Activated CD4-positive, alpha-beta memory T cell treated with anti-CD3 and anti-CD28 coated beads, Interleukin-2, amount 10 ng/mL, durations not matched to agents 7 days and 5 days (primary cell): ENCODE data around the gene SMYD3. TPM values are rescaled to one million over a fixed set of nuclear protein-coding genes. Genes with fewer than 3 reads are reported as not detected.

Experiments used
- CTCF ChIA-PET: fragments of 350-600 bp; sonication (Branson Sonifier 250); formaldehyde crosslinking; loops from one replicate; lab custom pipeline; 2021; ENCODE audit warnings: antibody characterized with exemption, inconsistent platforms; lab: Charles Lee
- POLR2A ChIA-PET: fragments of 350-600 bp; sonication (Branson Sonifier 250); formaldehyde crosslinking; loops from one replicate; lab custom pipeline; 2021; ENCODE audit warnings: antibody characterized with exemption; lab: Charles Lee
- DNase-seq: peaks from one replicate; pipeline ENCODE4 v3.0.0-alpha.2; 2020
- H3K27ac Mint-ChIP-seq: one replicate; pipeline ENCODE4 v1.8.0; 2021; ENCODE audit warnings: mild to moderate bottlenecking, mixed read lengths
- H3K27me3 Mint-ChIP-seq: one replicate; pipeline ENCODE4 v1.8.0; 2021; ENCODE audit warnings: mixed read lengths
- H3K36me3 Mint-ChIP-seq: one replicate; pipeline ENCODE4 v1.8.0; 2021; ENCODE audit warnings: low read depth, mixed read lengths
- H3K4me1 Mint-ChIP-seq: one replicate; pipeline ENCODE4 v1.8.0; 2021; ENCODE audit warnings: mixed read lengths
- H3K4me3 Mint-ChIP-seq: one replicate; pipeline ENCODE4 v1.8.0; 2021; ENCODE audit warnings: mild to moderate bottlenecking, mixed read lengths
- H3K9me3 Mint-ChIP-seq: one replicate; pipeline ENCODE4 v1.8.0; 2021; ENCODE audit warnings: mixed read lengths
- total RNA-seq, 2 experiments: library from RNA; stranded (reverse); gene quantifications; one replicate each; pipeline ENCODE4 v1.2.3, GENCODE V29; 2021

SMYD3 gene
- total RNA-seq, 2 experiments from 2014 or later, result 15.5 to 18.7 TPM

GRCh38 chr1:245932302-245932972, 574.6 kb downstream of the SMYD3 start:
- no peaks in the 10 kb centered on the region for H3K4me1 Mint-ChIP-seq
- POLR2A ChIA-PET, result interaction anchor here (0.7 kb wide), 1 partner anchor 118 kb away, joined by 3 read pairs; no protein-coding TSS in a partner anchor
- no peaks in the 10 kb centered on the region for H3K27me3 Mint-ChIP-seq
- CTCF ChIA-PET, result no interaction called here
- no peaks in the 10 kb centered on the region for H3K9me3 Mint-ChIP-seq
- H3K27ac Mint-ChIP-seq, result no peak overlapping the region
- no peak overlapping the region for H3K4me3 Mint-ChIP-seq
- no peaks in the 10 kb centered on the region for H3K36me3 Mint-ChIP-seq
- DNase-seq, result no peak

DNA sequence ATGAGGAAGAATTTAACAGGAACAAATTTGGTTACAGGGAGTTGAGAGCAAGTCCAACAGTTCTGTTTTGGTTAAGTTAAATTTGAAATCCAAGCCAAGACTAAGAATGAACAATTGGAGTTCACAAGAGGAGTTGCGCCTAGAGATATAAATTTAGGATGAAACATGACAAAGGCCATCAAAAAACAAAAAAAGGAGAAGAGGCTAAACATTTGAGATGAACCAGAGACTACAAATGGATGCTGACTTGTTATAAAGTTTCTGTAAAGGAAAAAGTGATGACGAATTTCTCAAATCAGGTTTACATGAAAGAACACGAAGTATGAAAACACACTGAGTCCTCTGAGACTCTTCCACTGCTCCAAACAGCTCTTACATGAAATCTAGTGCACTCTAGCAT, 575.6 kb downstream of the SMYD3 start:
- ChIA-PET POLR2A (no interaction called here), CTCF (no interaction called here)
- Mint-ChIP-seq H3K36me3 (no peaks in the 10 kb centered on the region), H3K4me1 (no peaks in the 10 kb centered on the region), H3K27me3 (no peaks in the 10 kb centered on the region), H3K9me3 (no peaks in the 10 kb centered on the region), H3K4me3 (no peak overlapping the region), H3K27ac (no peak overlapping the region)
- no peak for DNase-seq

DNA sequence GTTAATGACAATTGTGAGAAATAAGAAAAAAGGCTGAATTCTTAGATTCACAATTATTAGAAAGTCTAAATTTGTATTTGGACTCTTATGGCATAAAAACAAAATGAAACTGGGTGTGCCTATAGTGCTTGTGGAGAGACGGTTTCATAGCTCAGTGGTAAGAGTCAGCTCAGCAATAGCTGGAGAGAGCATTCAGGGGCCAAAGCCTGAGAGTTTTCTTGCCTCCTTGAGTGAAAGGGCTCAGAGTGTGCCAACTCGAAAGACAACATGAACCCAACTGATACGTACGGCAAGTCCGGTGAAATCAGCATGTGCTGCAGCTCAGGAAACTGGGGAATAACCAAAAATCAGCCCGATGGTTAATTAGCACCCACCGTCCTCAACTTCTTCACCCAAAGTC, 577.9 kb downstream of the SMYD3 start:
- Mint-ChIP-seq H3K27me3 (no peaks in the 10 kb centered on the region), H3K4me1 (no peaks in the 10 kb centered on the region), H3K9me3 (no peaks in the 10 kb centered on the region), H3K27ac (no peak overlapping the region), H3K36me3 (no peaks in the 10 kb centered on the region), H3K4me3 (no peak overlapping the region)
- no peak for DNase-seq
- CTCF ChIA-PET, result no interaction called here
- POLR2A ChIA-PET, result no interaction called here

DNA sequence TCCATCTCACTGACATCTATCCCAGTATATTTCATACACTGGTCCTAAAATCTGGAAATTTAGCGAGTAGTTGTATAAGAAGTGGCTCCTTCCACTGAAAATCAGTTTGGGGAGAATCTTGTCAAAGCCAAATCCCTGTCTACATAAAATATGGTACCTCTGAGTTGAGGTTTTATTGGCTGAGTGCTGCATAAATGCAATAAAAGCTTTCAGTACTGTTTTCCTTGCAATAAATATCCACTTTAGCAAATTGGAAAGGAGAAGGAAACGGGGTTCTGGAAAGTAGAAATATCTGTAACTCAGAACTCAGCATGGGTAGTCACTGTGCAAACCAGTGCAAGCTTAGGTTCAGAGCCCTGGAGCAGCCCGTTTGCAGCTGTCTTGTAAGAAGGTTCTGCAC, 580.2 kb downstream of the SMYD3 start:
- Mint-ChIP-seq H3K9me3 (no peaks in the 10 kb centered on the region), H3K36me3 (no peaks in the 10 kb centered on the region), H3K27me3 (no peaks in the 10 kb centered on the region), H3K4me1 (no peaks in the 10 kb centered on the region), H3K4me3 (no peak overlapping the region), H3K27ac (no peak overlapping the region)
- CTCF ChIA-PET, result no interaction called here
- POLR2A ChIA-PET, result no interaction called here
- no peak for DNase-seq

- Mint-ChIP-seq H3K9me3 (peaks cover 8% of the 10 kb centered on the region), H3K27ac (no peak overlapping the region), H3K4me1 (no peaks in the 10 kb centered on the region), H3K36me3 (no peaks in the 10 kb centered on the region), H3K4me3 (no peak overlapping the region), H3K27me3 (no peaks in the 10 kb centered on the region)
- POLR2A ChIA-PET, result no interaction called here
- no peak for DNase-seq
- CTCF ChIA-PET, result no interaction called here
Observed at GRCh38 chr1:245923215-245923614, 583.9 kb downstream of the SMYD3 start.

DNA sequence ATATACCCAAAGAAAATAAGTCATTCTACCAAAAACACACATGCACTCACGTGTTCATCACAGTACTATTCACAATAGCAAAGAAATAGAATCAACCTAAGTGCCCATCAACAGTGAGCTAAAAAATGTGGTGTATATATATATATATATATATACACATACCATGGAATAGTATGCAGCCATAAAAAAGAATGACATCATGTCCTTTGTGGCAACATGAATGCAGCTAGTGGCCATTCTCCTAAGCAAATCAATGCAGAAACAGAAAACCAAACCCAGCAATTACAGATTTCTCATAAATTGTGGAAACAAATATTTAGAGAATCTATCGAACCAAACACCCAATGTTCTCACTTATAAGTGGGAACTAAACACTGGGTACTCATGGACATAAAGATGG, 585.7 kb downstream of the SMYD3 start:
- no peaks in the 10 kb centered on the region for H3K27me3 Mint-ChIP-seq
- no peaks in the 10 kb centered on the region for H3K36me3 Mint-ChIP-seq
- H3K4me3 Mint-ChIP-seq, result no peak overlapping the region
- POLR2A ChIA-PET, result no interaction called here
- H3K4me1 Mint-ChIP-seq, result no peaks in the 10 kb centered on the region
- H3K9me3 Mint-ChIP-seq, result peaks cover 8% of the 10 kb centered on the region
- H3K27ac Mint-ChIP-seq, result no peak overlapping the region
- CTCF ChIA-PET, result no interaction called here
- no peak for DNase-seq

DNA sequence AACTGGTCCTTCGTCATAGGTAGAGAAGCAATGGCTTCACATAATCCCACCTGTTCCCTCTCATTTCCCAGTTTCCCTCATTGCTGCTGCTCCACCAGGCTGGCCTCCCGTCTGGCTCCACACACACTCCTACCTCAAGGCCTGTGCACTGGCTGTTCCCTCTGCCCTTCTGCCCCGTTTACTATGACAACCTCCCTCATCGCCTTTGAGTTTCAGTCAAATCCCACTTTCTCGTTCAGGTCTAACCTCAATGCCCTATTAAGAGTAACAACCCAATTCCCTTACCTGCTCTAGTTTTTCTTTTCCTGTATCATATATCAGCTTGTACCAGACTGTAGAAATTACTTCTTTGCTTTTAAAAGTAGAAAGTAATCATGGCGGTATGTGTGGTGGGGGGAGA, 589.7 kb downstream of the SMYD3 start:
- no peak for DNase-seq
- ChIA-PET CTCF (no interaction called here), POLR2A (no interaction called here)
- H3K4me1 Mint-ChIP-seq, result no peaks in the 10 kb centered on the region
- no peaks in the 10 kb centered on the region for H3K27me3 Mint-ChIP-seq
- peaks cover 16% of the 10 kb centered on the region for H3K9me3 Mint-ChIP-seq
- H3K27ac Mint-ChIP-seq, result no peak overlapping the region
- H3K4me3 Mint-ChIP-seq, result no peak overlapping the region
- H3K36me3 Mint-ChIP-seq, result peaks cover 6% of the 10 kb centered on the region

- POLR2A ChIA-PET, result no interaction called here
Observed at GRCh38 chr1:245915841-245916240, 591.2 kb downstream of the SMYD3 start.

DNA sequence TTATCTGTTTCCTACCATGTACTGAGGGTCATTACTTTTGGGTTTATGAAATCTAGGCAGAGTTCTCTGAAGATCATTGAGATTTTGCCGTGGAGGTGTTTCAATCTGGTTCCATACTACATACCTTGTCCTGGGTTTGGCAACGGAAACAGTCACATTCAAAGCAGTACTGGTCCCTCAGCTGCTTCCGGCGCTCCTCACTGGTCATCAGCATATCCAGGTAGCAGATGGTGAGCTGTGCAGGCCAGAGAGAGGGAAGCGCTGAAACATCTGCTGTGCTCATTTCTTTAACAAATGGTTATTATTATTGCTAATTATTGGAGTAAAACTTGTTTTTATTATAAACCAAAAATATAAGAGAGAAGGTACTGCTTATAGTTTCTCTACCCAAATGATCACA, 591.7 kb downstream of the SMYD3 start:
- POLR2A ChIA-PET, result no interaction called here
- Mint-ChIP-seq H3K27me3 (no peaks in the 10 kb centered on the region), H3K36me3 (peaks cover 8% of the 10 kb centered on the region), H3K4me3 (no peak overlapping the region), H3K27ac (no peak overlapping the region), H3K9me3 (peaks cover 11% of the 10 kb centered on the region), H3K4me1 (no peaks in the 10 kb centered on the region)
- no peak for DNase-seq
- CTCF ChIA-PET, result no interaction called here

More at GRCh38 chr1:245915841-245916240, 591.2 kb downstream of the SMYD3 start:
- CTCF ChIA-PET, result no interaction called here
- Mint-ChIP-seq H3K27me3 (no peaks in the 10 kb centered on the region), H3K36me3 (peaks cover 8% of the 10 kb centered on the region), H3K9me3 (peaks cover 15% of the 10 kb centered on the region), H3K4me1 (no peaks in the 10 kb centered on the region), H3K27ac (no peak overlapping the region), H3K4me3 (no peak overlapping the region)
- no peak for DNase-seq

DNA sequence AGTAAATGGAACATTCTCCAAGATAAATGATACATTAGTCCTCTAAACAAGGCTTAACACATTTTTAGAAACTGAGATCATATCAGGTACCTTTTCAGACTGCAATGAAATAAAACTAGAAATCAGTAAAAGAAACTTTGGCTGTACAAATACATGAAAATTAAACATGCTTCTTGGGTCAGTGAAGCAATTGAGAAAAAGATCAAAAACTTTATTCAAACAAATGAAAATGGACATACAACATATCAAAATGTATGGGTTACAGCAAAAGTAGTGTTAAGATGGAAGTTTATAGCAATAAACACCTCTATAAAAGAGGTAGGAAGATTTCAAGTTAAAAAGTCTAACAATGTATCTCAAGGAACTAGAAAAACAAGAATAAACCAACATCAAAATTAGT, 598.5 kb downstream of the SMYD3 start:
- POLR2A ChIA-PET, result no interaction called here

GRCh38 chr1:245906207-245906606, 600.9 kb downstream of the SMYD3 start:
- ChIA-PET POLR2A (no interaction called here), CTCF (no interaction called here)
- Mint-ChIP-seq H3K9me3 (no peaks in the 10 kb centered on the region), H3K4me1 (no peaks in the 10 kb centered on the region), H3K4me3 (no peak overlapping the region), H3K27ac (no peak overlapping the region), H3K36me3 (peaks cover 9% of the 10 kb centered on the region), H3K27me3 (no peaks in the 10 kb centered on the region)
- no peak for DNase-seq

More for the DNA sequence above, 598.5 kb downstream of the SMYD3 start:
- no peak overlapping the region for H3K27ac Mint-ChIP-seq
- CTCF ChIA-PET, result no interaction called here
- H3K4me3 Mint-ChIP-seq, result no peak overlapping the region
- peaks cover 4% of the 10 kb centered on the region for H3K36me3 Mint-ChIP-seq
- H3K9me3 Mint-ChIP-seq, result peaks cover 4% of the 10 kb centered on the region
- DNase-seq, result no peak
- H3K27me3 Mint-ChIP-seq, result no peaks in the 10 kb centered on the region
- no peaks in the 10 kb centered on the region for H3K4me1 Mint-ChIP-seq

- H3K27ac Mint-ChIP-seq, result no peak overlapping the region
- H3K4me3 Mint-ChIP-seq, result no peak overlapping the region
- no peaks in the 10 kb centered on the region for H3K4me1 Mint-ChIP-seq
- ChIA-PET CTCF (no interaction called here), POLR2A (no interaction called here)
- H3K9me3 Mint-ChIP-seq, result no peaks in the 10 kb centered on the region
- DNase-seq, result no peak
- no peaks in the 10 kb centered on the region for H3K27me3 Mint-ChIP-seq
- H3K36me3 Mint-ChIP-seq, result peaks cover 9% of the 10 kb centered on the region
Observed at GRCh38 chr1:245903851-245904250, 603.2 kb downstream of the SMYD3 start.

DNA sequence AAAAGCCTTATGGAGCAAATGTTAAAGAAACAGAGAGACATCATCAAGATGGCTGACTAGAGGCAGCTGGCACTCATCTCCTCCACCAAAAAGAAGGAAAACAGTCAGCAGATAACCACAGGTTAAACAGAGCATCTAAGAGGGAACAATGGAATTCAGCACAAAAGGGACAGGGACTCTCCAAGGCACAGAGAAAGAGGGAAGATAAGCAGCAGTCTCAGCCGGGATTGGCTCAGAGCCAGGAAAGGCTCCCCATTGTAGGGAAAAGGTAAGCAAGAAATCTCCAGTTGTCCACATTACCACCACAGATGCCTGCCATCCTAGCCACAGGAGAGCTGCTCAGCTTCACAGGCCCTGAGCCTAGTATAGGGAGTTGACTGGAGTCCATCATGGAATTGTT, 605.5 kb downstream of the SMYD3 start:
- no peak for DNase-seq
- Mint-ChIP-seq H3K27ac (no peak overlapping the region), H3K4me3 (no peak overlapping the region), H3K36me3 (peaks cover 9% of the 10 kb centered on the region), H3K9me3 (no peaks in the 10 kb centered on the region), H3K27me3 (no peaks in the 10 kb centered on the region), H3K4me1 (no peaks in the 10 kb centered on the region)
- POLR2A ChIA-PET, result no interaction called here
- CTCF ChIA-PET, result no interaction called here

DNA sequence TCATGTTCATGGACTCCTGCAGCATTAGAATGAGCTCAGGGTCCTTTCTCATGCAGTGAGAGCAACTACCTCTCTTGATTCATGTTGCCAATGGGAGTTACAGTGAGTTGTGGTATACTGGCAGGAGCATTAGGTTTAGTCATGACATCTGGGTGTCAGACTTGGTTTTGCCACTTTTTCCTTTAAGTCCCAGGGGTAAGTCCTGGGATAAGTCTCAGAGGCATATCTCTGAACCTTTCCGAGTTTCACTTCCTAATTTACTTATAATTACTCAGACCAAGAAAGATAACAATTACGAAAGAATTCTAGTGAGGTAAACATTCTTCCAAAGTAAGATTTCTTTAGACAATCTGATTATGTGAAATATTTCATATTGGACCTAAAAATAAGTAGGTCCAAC, 606.0 kb downstream of the SMYD3 start:
- H3K27me3 Mint-ChIP-seq, result no peaks in the 10 kb centered on the region
- no peaks in the 10 kb centered on the region for H3K4me1 Mint-ChIP-seq
- peaks cover 9% of the 10 kb centered on the region for H3K36me3 Mint-ChIP-seq
- H3K27ac Mint-ChIP-seq, result no peak overlapping the region
- DNase-seq, result no peak
- H3K9me3 Mint-ChIP-seq, result no peaks in the 10 kb centered on the region
- H3K4me3 Mint-ChIP-seq, result no peak overlapping the region
- CTCF ChIA-PET, result no interaction called here
- POLR2A ChIA-PET, result no interaction called here
